ENCODE data around the gene PLIN5. TPM values are rescaled to one million over a fixed set of nuclear protein-coding genes. Genes with fewer than 3 reads are reported as not detected.
"Not testable (repeated sequence)": the region's sequence is repeated elsewhere in the genome, so short reads cannot be mapped to it uniquely, and the experiment has no call there.

Gene PLIN5
- total RNA-seq, 1 donor from 2014 or later, result 73.5 TPM

GRCh38 chr19:4566402-4567051 is 31.5 kb upstream of the PLIN5 start:
- Histone ChIP-seq H3K27me3 (ENCODE audit: low read depth) (no peaks in the 10 kb centered on the region), H3K27ac (replicated peaks) (peak overlapping the region; percentile 67), H3K36me3 (no peaks in the 10 kb centered on the region), H3K4me1 (peaks cover 16% of the 10 kb centered on the region), H3K9me3 (replicated peaks) (no peaks in the 10 kb centered on the region), H3K4me3 (no peak overlapping the region)
- intact Hi-C loops (cut with micrococcal nuclease), result no loop called here
- no peak for DNase-seq
- no peak for TF ChIP-seq CTCF (IDR thresholded peaks at IDR 0.05; ENCODE audit: borderline replicate concordance)

GRCh38 chr19:4563562-4563961 is 28.5 kb upstream of the PLIN5 start:
- H3K4me3 ChIP-seq; H3K27me3 ChIP-seq (ENCODE audit: low read depth); H3K9me3 ChIP-seq (replicated peaks); DNase-seq; intact Hi-C loops (cut with micrococcal nuclease); H3K36me3 ChIP-seq; H3K27ac ChIP-seq (replicated peaks): not testable (repeated sequence)
- peaks cover 22% of the 10 kb centered on the region for H3K4me1 ChIP-seq

- H3K4me3 ChIP-seq; H3K27me3 ChIP-seq (ENCODE audit: low read depth); DNase-seq; H3K9me3 ChIP-seq (replicated peaks); intact Hi-C loops (cut with micrococcal nuclease); H3K36me3 ChIP-seq; H3K27ac ChIP-seq (replicated peaks): not testable (repeated sequence)
- H3K4me1 ChIP-seq, result peaks cover 27% of the 10 kb centered on the region
Measured at GRCh38 chr19:4562085-4562484, 27.1 kb upstream of the PLIN5 start.

GRCh38 chr19:4559569-4559968 is 24.5 kb upstream of the PLIN5 start, which contains the start of gene SEMA6B:
SEMA6B (minus strand) TSS chr19:4559684; CDS start chr19:4558457, 1,227 bp downstream.
- TF ChIP-seq CTCF (IDR thresholded peaks at IDR 0.05; ENCODE audit: borderline replicate concordance), result no peak
- Histone ChIP-seq H3K27me3 (ENCODE audit: low read depth) (peaks cover 4% of the 10 kb centered on the region), H3K27ac (replicated peaks) (peak within 1 kb of the TSS; percentile 84), H3K36me3 (peaks cover 9% of the 10 kb centered on the region), H3K9me3 (replicated peaks) (no peaks in the 10 kb centered on the region), H3K4me1 (peaks cover 28% of the 10 kb centered on the region), H3K4me3 (peak within 1 kb of the TSS; percentile 66)
- DNase-seq, result peak; percentile 55
- intact Hi-C loops (cut with micrococcal nuclease), result no loop called here

GRCh38 chr19:4557971-4558941 is 23.2 kb upstream of the PLIN5 start:
- peaks cover 16% of the 10 kb centered on the region for H3K36me3 ChIP-seq
- no peak for DNase-seq
- peak overlapping the region; percentile 84 for H3K27ac ChIP-seq (replicated peaks)
- H3K27me3 ChIP-seq (ENCODE audit: low read depth), result peaks cover 4% of the 10 kb centered on the region
- H3K4me1 ChIP-seq, result peaks cover 28% of the 10 kb centered on the region
- H3K9me3 ChIP-seq (replicated peaks), result no peaks in the 10 kb centered on the region
- peak; percentile 100 for TF ChIP-seq CTCF (IDR thresholded peaks at IDR 0.05; ENCODE audit: borderline replicate concordance)
- H3K4me3 ChIP-seq, result peak overlapping the region; percentile 66
- intact Hi-C loops (cut with micrococcal nuclease), result no loop called here

- Histone ChIP-seq H3K36me3 (peaks cover 16% of the 10 kb centered on the region), H3K27ac (replicated peaks) (no peak overlapping the region), H3K4me1 (peaks cover 28% of the 10 kb centered on the region), H3K9me3 (replicated peaks) (no peaks in the 10 kb centered on the region), H3K4me3 (peak overlapping the region; percentile 66), H3K27me3 (ENCODE audit: low read depth) (peaks cover 4% of the 10 kb centered on the region)
- no peak for DNase-seq
- intact Hi-C loops (cut with micrococcal nuclease), result no loop called here
- no peak for TF ChIP-seq CTCF (IDR thresholded peaks at IDR 0.05; ENCODE audit: borderline replicate concordance)
Measured at GRCh38 chr19:4557144-4557970, 22.3 kb upstream of the PLIN5 start.
